Melanocyte of skin (primary cell): ENCODE data around the gene PGLYRP4. TPM values are rescaled to one million over a fixed set of nuclear protein-coding genes. Genes with fewer than 3 reads are reported as not detected.

Source experiments
- small RNA-seq, 2 donors: library from RNA; depleted of rRNA; stranded (forward); fragments of <200 nt; gene quantifications; one replicate each; pipeline ENCODE3, GENCODE V24; 2012
- total RNA-seq, 2 donors: library from RNA; depleted of rRNA; stranded (reverse); fragments of >200 nt; gene quantifications; 2 replicates each; pipeline ENCODE4 v1.2.3, GENCODE V29; 2012

PGLYRP4 gene
- total RNA-seq: not detected

GRCh38 chr1:153348511-153349362 lies at the start of gene PGLYRP4:
PGLYRP4 (minus strand) TSS chr1:153348841; CDS start chr1:153347932, 909 bp downstream.

GRCh38 chr1:153390938-153391710 lies 42.5 kb upstream of the PGLYRP4 start, which contains the start of gene S100A8:
S100A8 (minus strand) TSS chr1:153391073; CDS start chr1:153390535, 538 bp downstream.

GRCh38 chr1:153375511-153375910 lies 26.9 kb upstream of the PGLYRP4 start, which contains the start of gene S100A12:
S100A12 (minus strand) TSS chr1:153375621; CDS start chr1:153374592, 1,029 bp downstream.

GRCh38 chr1:153357853-153358690 lies 9.4 kb upstream of the PGLYRP4 start, which contains the start of gene S100A9:
S100A9 (plus strand) TSS chr1:153357854; CDS start chr1:153358284, 430 bp downstream.

DNA sequence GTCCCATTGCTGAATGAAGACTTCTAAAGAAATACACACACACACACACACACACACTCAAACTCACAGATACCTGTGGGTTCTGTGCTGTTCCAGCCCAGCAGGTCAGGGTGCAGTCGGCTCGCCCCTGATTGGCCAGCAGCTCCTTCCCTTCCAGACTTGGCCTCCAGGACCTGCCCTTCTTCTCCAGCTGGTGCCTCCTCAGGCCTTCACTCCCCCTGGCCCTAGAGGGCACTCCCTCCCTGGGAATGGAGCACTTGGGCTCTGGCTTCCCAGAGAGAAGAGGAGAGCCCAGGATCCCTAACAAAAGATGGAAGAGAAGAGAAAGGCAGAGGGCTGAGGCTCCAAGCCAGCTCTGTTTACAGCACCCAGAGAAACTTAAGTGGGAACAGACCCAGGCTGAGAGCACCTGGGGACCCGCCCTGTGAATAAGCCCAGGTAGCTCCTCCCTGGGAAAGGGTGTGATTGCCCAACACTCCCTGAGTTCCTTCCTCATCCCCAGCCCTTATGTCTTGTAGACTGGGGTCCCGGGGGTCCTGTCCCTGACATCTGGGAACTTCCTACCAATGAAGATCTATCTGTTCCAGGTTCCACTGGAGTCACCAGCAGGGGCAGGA lies 36.0 kb downstream of the PGLYRP4 start, which contains the start of gene PGLYRP3:
TSS of gene PGLYRP3 (minus strand) at position 383 of the 617 bp plus-strand sequence. CDS start 2,287 bp downstream, outside the sequence.

Small RNAs within 50 kb of the gene (small RNA-seq; reads per million reads assigned to genes)
- 0 reads per million in 2 donors for gene RNU6-160P
- gene S100A15A: 0 reads per million in 2 donors

Other genes starting within 250 kb of the PGLYRP4 start
- not detected for gene SPRR2F, start 235.3 kb downstream of the PGLYRP4 start, total RNA-seq
- not detected for gene SPRR2G, start 198.0 kb downstream of the PGLYRP4 start, total RNA-seq
- gene LELP1, start 145.4 kb downstream of the PGLYRP4 start, total RNA-seq: not detected
- not detected for gene PRR9, start 131.3 kb downstream of the PGLYRP4 start, total RNA-seq
- not detected for gene LORICRIN, start 89.2 kb downstream of the PGLYRP4 start, total RNA-seq
- gene PGLYRP3, start 35.9 kb downstream of the PGLYRP4 start, total RNA-seq: not detected
- not detected for gene S100A9, start 9.0 kb upstream of the PGLYRP4 start, total RNA-seq
- 1 to 10 TPM in 1 of 2 donors, not detected in 1; 1.0 TPM for gene S100A12, start 26.8 kb upstream of the PGLYRP4 start, total RNA-seq
- gene S100A8, start 42.2 kb upstream of the PGLYRP4 start, total RNA-seq: not detected
- not detected for gene S100A7A, start 67.7 kb upstream of the PGLYRP4 start, total RNA-seq
- not detected for gene S100A7, start 111.8 kb upstream of the PGLYRP4 start, total RNA-seq
- 100 to 1,000 TPM; 336 to 430 TPM for gene S100A6, start 187.2 kb upstream of the PGLYRP4 start, total RNA-seq
- gene S100A5, start 192.1 kb upstream of the PGLYRP4 start, total RNA-seq: not detected
- gene S100A4, start 197.0 kb upstream of the PGLYRP4 start, total RNA-seq: 1 to 10 TPM in 1 of 2 donors, under 1 TPM in 1; 0.67 to 1.7 TPM
- 1 to 10 TPM in 1 of 2 donors, not detected in 1; 1.3 TPM for gene S100A3, start 200.4 kb upstream of the PGLYRP4 start, total RNA-seq
- gene S100A2, start 217.0 kb upstream of the PGLYRP4 start, total RNA-seq: 1 to 10 TPM in 1 of 2 donors, under 1 TPM in 1; 0.34 to 1.3 TPM